NCI-H2107 (cell line): ENCODE measurements around the gene FREM2.

Experiments used
- DNase-seq: peaks from one replicate; lab custom pipeline; 2025; lab: John Stamatoyannopoulos, UW

The FREM2 gene

GRCh38 chr13:38898481-38898880 lies 211.6 kb downstream of the FREM2 start:
- DNase-seq = no peak

- DNase-seq = no peak
Measured at GRCh38 chr13:38899571-38899970, 212.7 kb downstream of the FREM2 start.

- no peak for DNase-seq
Measured at GRCh38 chr13:38900188-38900587, 213.3 kb downstream of the FREM2 start.

GRCh38 chr13:38902551-38902950 lies 215.7 kb downstream of the FREM2 start:
- no peak for DNase-seq

GRCh38 chr13:38905081-38905480 lies 218.2 kb downstream of the FREM2 start:
- DNase-seq = no peak

- DNase-seq = no peak
Measured at GRCh38 chr13:38905861-38906260, 219.0 kb downstream of the FREM2 start.

GRCh38 chr13:38908574-38908973 lies 221.7 kb downstream of the FREM2 start:
- DNase-seq = no peak

GRCh38 chr13:38914070-38914469 lies 227.2 kb downstream of the FREM2 start:
- no peak for DNase-seq

- no peak for DNase-seq
Measured at GRCh38 chr13:38921081-38921480, 234.2 kb downstream of the FREM2 start.

- no peak for DNase-seq
Measured at GRCh38 chr13:38922170-38922569, 235.3 kb downstream of the FREM2 start.

- DNase-seq = no peak
Measured at GRCh38 chr13:38933786-38934185, 246.9 kb downstream of the FREM2 start.
